Measurements from ENCODE around the gene MXRA8. TPM values are rescaled to one million over a fixed set of nuclear protein-coding genes. Genes with fewer than 3 reads are reported as not detected.

The MXRA8 gene
- total RNA-seq, 1 experiment from 2014 or later = 9.6 TPM

GRCh38 chr1:1329304-1330210 is 28.8 kb downstream of the MXRA8 start:
- H3K14ac ChIP-seq (ENCODE audit: insufficient read depth, low read length) = no peak overlapping the region
- Mint-ChIP-seq H3K4me3 (no peak overlapping the region; a peak in 1 of 5 replicates), H3K27me3 (ENCODE audit: low read depth) (peaks cover 1% of the 10 kb centered on the region; the same call in 1 of the 2 replicates), H3K4me1 (no peaks in the 10 kb centered on the region), H3K36me3 (ENCODE audit: insufficient read depth in 1 of 3, low read depth in 3 of 3) (peaks cover 0 to 2% (median 0%) of the 10 kb centered on the region in 3 experiments; a peak in 2 of 7 replicates), H3K9me3 (no peaks in the 10 kb centered on the region), H3K27ac (peak overlapping the region in 1 of 3 experiments; percentile 77; a peak in 2 of 7 replicates)
- H2BK5ac ChIP-seq (ENCODE audit: insufficient read length, low read length) = no peak overlapping the region
- no peaks in the 10 kb centered on the region for H3K9me3 ChIP-seq (ENCODE audit: control insufficient read depth, low read depth, low read length)
- no peak overlapping the region for H3K18ac ChIP-seq (ENCODE audit: insufficient read length, low read depth, low read length)
- H3T11ph ChIP-seq (ENCODE audit: low read length) = no peak overlapping the region
- no peak overlapping the region for H4K5ac ChIP-seq (ENCODE audit: insufficient read length, low read depth, low read length)
- H2BK12ac ChIP-seq (ENCODE audit: insufficient read length, low read depth, low read length) = no peak overlapping the region
- H3K23me2 ChIP-seq (ENCODE audit: insufficient read length, low read depth, low read length, poor library complexity, severe bottlenecking) = peaks cover 4% of the 10 kb centered on the region
- H2AFZ ChIP-seq (ENCODE audit: low read length) = no peak overlapping the region
- H3K4ac ChIP-seq (ENCODE audit: low read depth, low read length) = no peak overlapping the region
- no peak overlapping the region for H3K4me2 ChIP-seq (ENCODE audit: insufficient read depth, insufficient read length, low read length)
- H3K79me2 ChIP-seq (ENCODE audit: insufficient read depth, low read length) = no peaks in the 10 kb centered on the region; the same call in 1 of the 2 replicates
- no peak overlapping the region for H2AK5ac ChIP-seq (ENCODE audit: insufficient read length, low read length)
- no peak overlapping the region for H3K27ac ChIP-seq (ENCODE audit: insufficient read length, low read depth, low read length)
- no peaks in the 10 kb centered on the region for H3K79me1 ChIP-seq (ENCODE audit: insufficient read depth, low read depth, low read length, poor library complexity, severe bottlenecking)
- H3K4me1 ChIP-seq (ENCODE audit: insufficient read depth, low read length) = no peaks in the 10 kb centered on the region
- WGBS (ENCODE audit: extremely low coverage, insufficient read length, low lambda C conversion rate) = no CpG with 5 or more reads among the region's 58 CpGs
- H2BK20ac ChIP-seq (ENCODE audit: low read depth, low read length, poor library complexity, severe bottlenecking) = no peak overlapping the region
- TF ChIP-seq, protein P1, sequence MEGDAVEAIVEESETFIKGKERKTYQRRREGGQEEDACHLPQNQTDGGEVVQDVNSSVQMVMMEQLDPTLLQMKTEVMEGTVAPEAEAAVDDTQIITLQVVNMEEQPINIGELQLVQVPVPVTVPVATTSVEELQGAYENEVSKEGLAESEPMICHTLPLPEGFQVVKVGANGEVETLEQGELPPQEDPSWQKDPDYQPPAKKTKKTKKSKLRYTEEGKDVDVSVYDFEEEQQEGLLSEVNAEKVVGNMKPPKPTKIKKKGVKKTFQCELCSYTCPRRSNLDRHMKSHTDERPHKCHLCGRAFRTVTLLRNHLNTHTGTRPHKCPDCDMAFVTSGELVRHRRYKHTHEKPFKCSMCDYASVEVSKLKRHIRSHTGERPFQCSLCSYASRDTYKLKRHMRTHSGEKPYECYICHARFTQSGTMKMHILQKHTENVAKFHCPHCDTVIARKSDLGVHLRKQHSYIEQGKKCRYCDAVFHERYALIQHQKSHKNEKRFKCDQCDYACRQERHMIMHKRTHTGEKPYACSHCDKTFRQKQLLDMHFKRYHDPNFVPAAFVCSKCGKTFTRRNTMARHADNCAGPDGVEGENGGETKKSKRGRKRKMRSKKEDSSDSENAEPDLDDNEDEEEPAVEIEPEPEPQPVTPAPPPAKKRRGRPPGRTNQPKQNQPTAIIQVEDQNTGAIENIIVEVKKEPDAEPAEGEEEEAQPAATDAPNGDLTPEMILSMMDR (conservative IDR thresholded peaks at IDR 0.05) = no peak
- no peak overlapping the region for H3K23ac ChIP-seq (ENCODE audit: insufficient read length, low read depth, low read length)
- H3K27me3 ChIP-seq (ENCODE audit: insufficient read depth, low read length) = no peaks in the 10 kb centered on the region
- no peak for DNase-seq
- no peak overlapping the region for H3K56ac ChIP-seq (ENCODE audit: insufficient read length, low read depth, low read length)
- no peaks in the 10 kb centered on the region for H4K20me1 ChIP-seq (ENCODE audit: control insufficient read depth, insufficient read depth, insufficient read length)
- no peak overlapping the region for H3K9ac ChIP-seq (ENCODE audit: extremely low read depth, insufficient read length, low read length)
- no peak overlapping the region for H4K91ac ChIP-seq (ENCODE audit: insufficient read length, low read depth, low read length)
- H2BK120ac ChIP-seq (ENCODE audit: low read depth, low read length, poor library complexity, severe bottlenecking) = no peak overlapping the region
- no peak overlapping the region for H2BK15ac ChIP-seq (ENCODE audit: low read depth, low read length)
- H4K8ac ChIP-seq (replicated peaks; ENCODE audit: insufficient read length, low read depth, low read length) = no peak overlapping the region

Data from H9 (cell line).